GM18909 (cell line): Measurements from ENCODE around the gene PUS7.
"Not testable (repeated sequence)": the region's sequence is repeated elsewhere in the genome, so short reads cannot be mapped to it uniquely, and the experiment has no call there.

Source experiments
- ATAC-seq: cut with Tn5 transposase; IDR thresholded peaks from one replicate; pipeline ENCODE4 v1.9.1; 2021; ENCODE audit warnings: mild to moderate bottlenecking; ENCODE audit not compliant: unreplicated experiment, poor library complexity

Gene PUS7, protein sequence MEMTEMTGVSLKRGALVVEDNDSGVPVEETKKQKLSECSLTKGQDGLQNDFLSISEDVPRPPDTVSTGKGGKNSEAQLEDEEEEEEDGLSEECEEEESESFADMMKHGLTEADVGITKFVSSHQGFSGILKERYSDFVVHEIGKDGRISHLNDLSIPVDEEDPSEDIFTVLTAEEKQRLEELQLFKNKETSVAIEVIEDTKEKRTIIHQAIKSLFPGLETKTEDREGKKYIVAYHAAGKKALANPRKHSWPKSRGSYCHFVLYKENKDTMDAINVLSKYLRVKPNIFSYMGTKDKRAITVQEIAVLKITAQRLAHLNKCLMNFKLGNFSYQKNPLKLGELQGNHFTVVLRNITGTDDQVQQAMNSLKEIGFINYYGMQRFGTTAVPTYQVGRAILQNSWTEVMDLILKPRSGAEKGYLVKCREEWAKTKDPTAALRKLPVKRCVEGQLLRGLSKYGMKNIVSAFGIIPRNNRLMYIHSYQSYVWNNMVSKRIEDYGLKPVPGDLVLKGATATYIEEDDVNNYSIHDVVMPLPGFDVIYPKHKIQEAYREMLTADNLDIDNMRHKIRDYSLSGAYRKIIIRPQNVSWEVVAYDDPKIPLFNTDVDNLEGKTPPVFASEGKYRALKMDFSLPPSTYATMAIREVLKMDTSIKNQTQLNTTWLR

GRCh38 chr7:105521717-105522463 lies at the start of gene PUS7:
Gene PUS7, minus strand, starts transcription at chr7:105522271. Its CDS starts 13,759 bp downstream, at chr7:105508512.
- peak; percentile 87 for ATAC-seq

GRCh38 chr7:105567821-105568220 lies 45.8 kb upstream of the PUS7 start:
- no peak for ATAC-seq

DNA sequence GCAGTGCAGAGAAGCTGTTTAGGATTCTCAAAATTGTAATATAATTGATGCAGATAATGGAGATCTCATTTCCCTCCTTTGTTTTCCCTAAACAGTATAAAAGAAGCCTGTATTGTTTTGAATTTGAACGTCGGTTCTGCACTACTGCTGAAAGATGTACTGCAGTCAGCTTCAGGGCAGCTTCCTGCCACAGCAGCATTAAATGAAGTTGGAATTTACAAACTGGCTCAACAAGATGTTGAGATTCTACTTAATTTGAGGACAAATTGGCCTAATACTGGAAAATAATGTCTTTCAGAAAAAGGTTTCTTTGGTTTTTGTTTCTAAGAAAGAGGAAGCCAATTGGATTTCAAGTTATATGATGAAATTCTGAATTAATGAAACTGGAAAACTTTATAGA lies 45.0 kb upstream of the PUS7 start:
- ATAC-seq = no peak

- no peak for ATAC-seq
These were observed 43.1 kb upstream of the PUS7 start for GRCh38 chr7:105565190-105565589.

DNA sequence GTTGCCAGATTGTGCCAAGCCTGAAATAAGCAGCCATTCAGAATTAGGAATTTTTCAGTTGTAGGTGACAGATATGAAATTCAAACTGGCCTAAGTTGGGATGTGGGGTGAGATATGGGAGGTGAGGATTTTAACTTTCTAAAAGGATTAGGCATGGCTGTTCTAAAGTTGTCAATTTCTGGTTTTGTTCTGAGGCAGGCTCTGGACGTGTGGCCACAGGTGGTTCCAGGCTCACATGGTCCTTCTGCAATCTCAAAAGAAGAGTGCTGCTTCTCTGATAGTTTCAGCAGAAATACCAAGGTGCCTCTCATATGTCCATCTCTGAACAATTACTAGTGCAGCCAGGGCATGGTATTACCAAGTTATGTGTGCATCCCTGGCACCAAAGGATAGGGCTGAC lies 37.9 kb upstream of the PUS7 start:
- ATAC-seq = no peak

- no peak for ATAC-seq
These were observed 16.3 kb upstream of the PUS7 start for GRCh38 chr7:105538339-105538738.

DNA sequence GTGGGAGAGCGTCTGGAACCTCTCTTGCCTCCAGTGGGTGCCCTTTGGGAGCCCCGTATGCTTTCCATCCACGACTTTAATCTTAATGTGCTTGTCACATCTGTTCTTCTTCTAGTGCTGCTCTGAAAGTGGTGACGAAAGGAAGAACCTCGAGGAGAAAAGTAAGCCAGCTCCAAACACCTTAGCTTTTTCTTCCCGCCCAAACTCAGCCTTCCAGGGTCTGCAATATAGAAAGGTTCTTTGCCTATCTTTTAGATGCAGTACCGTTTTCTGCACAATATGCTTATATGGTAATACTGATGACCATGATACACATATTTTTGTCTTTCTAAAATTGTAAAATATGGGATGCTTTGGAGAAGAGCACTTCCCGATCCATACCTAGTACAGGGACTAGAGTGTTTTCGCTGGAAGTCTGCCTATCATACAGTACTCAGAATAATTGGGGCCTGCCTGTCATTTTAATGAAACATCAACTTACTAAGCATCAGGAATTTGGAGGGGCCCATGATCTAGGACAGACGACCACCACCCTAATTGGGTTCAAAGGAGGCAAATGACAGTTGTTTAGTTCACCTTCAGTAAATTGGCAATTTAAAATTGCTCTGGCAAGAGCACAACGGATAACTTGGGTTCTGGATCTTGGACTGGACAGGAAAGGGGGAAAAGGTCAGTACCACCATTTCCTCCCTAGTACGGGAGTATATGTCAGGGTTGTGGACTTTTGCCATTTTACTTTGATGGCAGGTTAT lies 10.8 kb upstream of the PUS7 start:
- no peak for ATAC-seq

DNA sequence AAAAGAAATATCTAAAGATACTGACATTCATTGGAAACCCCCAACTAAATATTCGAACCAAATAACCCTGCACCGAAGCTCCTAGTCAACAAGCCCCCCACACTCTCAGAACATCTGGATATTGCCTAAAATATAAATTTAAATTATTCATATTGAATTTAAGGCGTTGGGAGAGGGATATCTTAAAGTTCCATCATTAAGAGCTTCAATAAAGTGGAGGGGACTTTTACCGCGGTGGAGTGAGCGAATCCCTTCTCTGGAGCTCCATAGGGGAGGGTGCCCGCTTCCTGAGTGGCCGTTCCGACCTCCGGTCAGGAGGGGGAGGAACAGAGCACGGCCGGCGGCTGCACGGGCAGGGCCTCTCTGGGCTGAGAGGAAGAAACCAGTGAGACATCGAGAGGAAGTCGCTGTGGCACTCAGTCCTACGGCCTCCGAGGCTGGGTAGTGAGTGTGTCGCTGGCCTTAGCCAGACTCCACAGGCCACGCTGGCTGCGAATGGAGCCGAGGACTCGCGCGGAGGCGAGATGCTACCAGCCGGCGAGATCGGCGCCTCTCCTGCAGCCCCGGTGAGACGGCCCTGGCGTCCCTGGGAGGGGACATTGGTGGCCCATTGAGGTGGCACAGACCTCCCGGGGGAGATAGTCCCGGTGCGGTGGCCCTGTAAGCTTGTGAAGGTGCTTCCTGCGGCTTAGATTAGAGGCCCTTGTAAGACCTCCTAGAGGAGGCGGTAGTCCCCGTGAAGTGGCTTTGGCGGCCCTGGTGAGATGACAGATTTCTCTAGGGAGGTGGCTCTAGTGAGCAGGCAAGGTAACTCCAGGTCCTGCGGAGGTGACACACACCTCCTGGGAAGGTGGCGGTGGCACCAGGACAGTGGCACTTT lies 10.0 kb upstream of the PUS7 start, which contains the start of gene RINT1:
TSS of gene RINT1 (plus strand) at position 410 of the 880 bp plus-strand sequence. CDS start at position 525, 115 bp downstream.
- peak; percentile 96 for ATAC-seq

DNA sequence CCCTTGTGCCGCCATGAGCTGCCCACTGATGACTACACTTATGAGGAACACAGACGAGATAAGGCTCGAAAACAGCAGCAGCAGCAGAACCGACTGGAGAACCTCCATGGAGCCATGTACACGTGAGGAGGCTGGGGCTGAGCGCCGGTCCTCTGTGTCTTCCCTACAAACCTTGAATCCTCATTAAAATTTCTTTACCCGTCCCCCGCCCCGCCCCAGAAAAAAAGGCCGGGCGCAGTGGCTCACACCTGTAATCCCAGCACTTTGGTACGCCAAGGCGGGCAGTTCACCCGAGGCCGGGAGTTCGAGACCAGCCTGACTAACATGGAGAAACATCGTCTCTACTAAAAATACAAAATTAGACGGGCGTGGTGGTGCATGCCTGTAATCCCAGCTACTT lies 8.5 kb upstream of the PUS7 start:
- no peak for ATAC-seq

GRCh38 chr7:105530126-105530525 lies 8.1 kb upstream of the PUS7 start:
- no peak for ATAC-seq

- ATAC-seq = not testable (repeated sequence)
These were observed 5.7 kb upstream of the PUS7 start for GRCh38 chr7:105527737-105528136.

- ATAC-seq = no peak
These were observed 2.8 kb upstream of the PUS7 start for GRCh38 chr7:105524840-105525239.

GRCh38 chr7:105524423-105524822 lies 2.4 kb upstream of the PUS7 start:
- not testable (repeated sequence) for ATAC-seq

- peak; percentile 40 for ATAC-seq
These were observed 899 bp downstream of the PUS7 start for GRCh38 chr7:105521027-105521716.

GRCh38 chr7:105520620-105521019 lies 1.5 kb downstream of the PUS7 start:
- not testable (repeated sequence) for ATAC-seq

GRCh38 chr7:105519353-105519752 lies 2.7 kb downstream of the PUS7 start:
- no peak for ATAC-seq

DNA sequence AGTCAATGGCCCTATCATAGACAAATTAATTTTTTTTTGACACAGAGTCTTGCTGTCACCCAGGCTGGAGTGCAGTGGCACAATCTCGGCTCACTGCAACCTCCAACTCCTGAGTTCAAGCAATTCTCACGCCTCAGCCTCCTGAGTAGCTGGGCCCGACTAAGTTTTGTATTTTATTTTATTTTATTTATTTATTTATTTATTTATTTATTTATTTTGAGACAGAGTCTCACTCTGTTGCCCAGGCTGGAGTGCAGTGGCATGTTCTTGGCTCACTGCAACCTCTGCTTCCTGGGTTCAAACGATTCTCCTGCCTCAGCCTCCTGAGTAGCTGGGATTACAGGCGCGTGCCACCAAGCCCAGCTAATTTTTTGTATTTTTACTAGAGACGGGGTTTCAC lies 6.5 kb downstream of the PUS7 start:
- ATAC-seq = not testable (repeated sequence)

DNA sequence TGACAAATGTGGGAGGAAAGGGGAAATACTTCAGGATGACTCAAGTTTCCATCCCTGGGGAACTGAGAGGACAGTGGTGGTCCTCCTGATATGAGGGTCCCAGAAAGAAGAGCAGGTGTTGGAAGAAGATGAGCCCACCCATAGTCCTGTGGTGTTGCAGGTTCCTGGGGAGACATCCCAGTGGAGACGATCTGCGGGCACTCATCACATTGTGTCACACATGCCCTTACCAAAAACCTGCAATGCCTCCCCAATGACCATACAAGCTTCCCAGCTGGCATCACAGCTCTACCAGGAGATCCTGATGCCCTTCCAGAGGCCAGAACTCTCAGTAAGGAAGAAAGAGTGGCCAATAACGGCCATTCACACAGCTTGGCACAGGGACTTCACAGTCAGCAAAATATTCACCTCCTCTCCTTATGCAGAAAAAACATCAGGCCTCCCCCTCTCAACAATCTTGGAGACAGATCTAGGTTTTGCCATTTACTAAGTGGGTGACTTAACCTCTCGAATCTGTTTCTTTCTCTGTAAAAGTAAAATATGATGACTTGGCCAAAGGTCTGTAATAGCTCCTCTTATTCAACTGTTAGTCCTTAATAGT lies 9.0 kb downstream of the PUS7 start:
- ATAC-seq = no peak
